ENCODE results near the gene HBA2.
"Not testable (repeated sequence)": the region's sequence is repeated elsewhere in the genome, so short reads cannot be mapped to it uniquely, and the experiment has no call there.

The HBA2 gene

DNA sequence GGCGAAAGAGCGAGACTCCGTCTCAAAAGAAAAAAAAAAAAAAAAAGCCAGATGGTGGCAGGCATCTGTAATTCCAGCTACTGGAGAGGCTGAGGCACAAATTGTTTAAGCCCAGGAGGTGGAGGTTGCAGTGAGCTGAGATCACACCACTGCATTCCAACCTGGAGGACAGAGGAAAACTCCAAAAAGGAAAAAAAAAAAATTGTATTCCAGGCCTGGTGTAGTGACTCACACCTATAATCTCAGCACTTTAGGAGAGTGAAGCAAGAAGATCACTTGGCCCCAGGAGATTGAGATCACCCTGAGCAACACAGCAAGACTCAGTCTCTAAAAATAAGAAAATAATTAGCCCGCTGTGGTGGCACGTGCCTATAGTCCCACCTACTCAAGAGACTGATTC lies 27.7 kb downstream of the HBA2 start:
- H3K9me3 Mint-ChIP-seq, result no peaks in the 10 kb centered on the region
- H3K4me1 Mint-ChIP-seq, result no peaks in the 10 kb centered on the region
- DNase-seq (ENCODE audit: low spot score in 2 of 2) (no peak), ATAC-seq (replicated peaks; ENCODE audit: extremely low read depth, poor library complexity, severe bottlenecking) (no peak)
- H3K27me3 Mint-ChIP-seq, result no peaks in the 10 kb centered on the region
- no peak overlapping the region for H3K27ac Mint-ChIP-seq (ENCODE audit: low read depth)
- H3K4me3 Mint-ChIP-seq, result no peak overlapping the region
- peaks cover 74% of the 10 kb centered on the region for H3K36me3 Mint-ChIP-seq (ENCODE audit: insufficient read depth)

DNA sequence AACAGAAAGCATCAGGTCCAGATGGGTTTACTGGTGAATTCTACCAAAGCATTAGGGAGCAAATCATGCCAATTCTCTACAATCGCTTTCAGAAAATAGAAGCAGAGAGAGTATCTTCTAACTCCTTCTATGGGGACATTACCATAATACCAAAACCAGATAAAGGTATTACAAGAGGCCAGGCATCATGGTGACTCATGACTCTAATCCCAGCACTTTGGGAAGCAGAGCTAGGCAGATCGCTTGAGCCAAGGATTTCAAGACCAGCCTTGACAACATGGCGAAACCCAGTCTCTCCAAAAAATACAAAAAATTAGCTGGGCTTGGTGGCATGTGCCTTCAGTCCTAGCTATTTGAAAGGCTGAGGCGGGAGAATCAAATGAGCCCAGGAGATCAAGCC lies 30.6 kb downstream of the HBA2 start:
- Mint-ChIP-seq H3K27me3 (no peaks in the 10 kb centered on the region), H3K36me3 (ENCODE audit: insufficient read depth) (peaks cover 79% of the 10 kb centered on the region), H3K9me3 (no peaks in the 10 kb centered on the region), H3K27ac (ENCODE audit: low read depth) (no peak overlapping the region), H3K4me3 (no peak overlapping the region), H3K4me1 (no peaks in the 10 kb centered on the region)
- no peak for DNase-seq (ENCODE audit: low spot score in 2 of 2)
- no peak for ATAC-seq (replicated peaks; ENCODE audit: extremely low read depth, poor library complexity, severe bottlenecking)

DNA sequence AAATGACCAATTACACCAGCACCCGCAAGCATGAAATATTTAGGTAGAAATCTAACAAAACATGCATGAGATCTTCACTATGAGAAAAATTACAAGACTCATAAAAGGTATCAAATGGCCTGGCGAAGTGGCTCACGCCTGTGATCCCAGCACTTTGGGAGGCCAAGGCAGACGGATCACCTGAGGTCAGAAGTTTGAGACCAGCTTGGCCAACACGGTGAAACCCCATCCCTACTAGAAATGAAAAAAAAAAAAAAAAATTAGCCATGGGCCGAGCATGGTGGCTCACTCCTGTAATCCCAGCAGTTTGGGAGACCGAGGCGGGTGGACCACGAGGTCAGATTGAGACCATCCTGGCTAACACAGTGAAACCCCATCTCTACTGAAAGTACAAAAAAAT lies 31.4 kb downstream of the HBA2 start:
- H3K4me3 Mint-ChIP-seq, result not testable (repeated sequence)

DNA sequence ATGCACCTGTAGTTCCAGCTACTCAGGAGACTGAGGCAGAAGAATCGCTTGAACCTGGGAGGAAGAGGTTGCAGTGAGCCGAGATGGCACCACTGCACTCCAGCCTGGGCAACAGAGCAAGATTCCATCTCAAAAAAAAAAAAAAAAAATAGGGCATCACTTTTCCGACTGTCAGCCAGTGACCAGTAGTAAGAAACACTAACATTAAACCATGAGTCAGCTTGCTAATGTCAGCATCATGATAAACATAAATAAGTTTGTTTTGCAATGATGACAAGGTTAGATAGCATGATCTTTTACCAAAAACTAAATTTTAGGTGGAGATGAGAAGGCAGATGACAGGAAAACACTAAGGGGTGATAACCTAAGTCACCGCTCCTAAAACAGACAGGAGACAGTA lies 36.7 kb downstream of the HBA2 start:
- not testable (repeated sequence) for H3K27me3 Mint-ChIP-seq; H3K9me3 Mint-ChIP-seq; DNase-seq (ENCODE audit: low spot score in 2 of 2); H3K4me3 Mint-ChIP-seq; H3K4me1 Mint-ChIP-seq; H3K27ac Mint-ChIP-seq (ENCODE audit: low read depth); ATAC-seq (replicated peaks; ENCODE audit: extremely low read depth, poor library complexity, severe bottlenecking)
- H3K36me3 Mint-ChIP-seq (ENCODE audit: insufficient read depth), result peaks cover 64% of the 10 kb centered on the region

More for the DNA sequence above, 31.4 kb downstream of the HBA2 start:
- not testable (repeated sequence) for H3K27me3 Mint-ChIP-seq; ATAC-seq (replicated peaks; ENCODE audit: extremely low read depth, poor library complexity, severe bottlenecking); H3K4me1 Mint-ChIP-seq; H3K9me3 Mint-ChIP-seq; DNase-seq (ENCODE audit: low spot score in 2 of 2); H3K27ac Mint-ChIP-seq (ENCODE audit: low read depth)
- peaks cover 79% of the 10 kb centered on the region for H3K36me3 Mint-ChIP-seq (ENCODE audit: insufficient read depth)

DNA sequence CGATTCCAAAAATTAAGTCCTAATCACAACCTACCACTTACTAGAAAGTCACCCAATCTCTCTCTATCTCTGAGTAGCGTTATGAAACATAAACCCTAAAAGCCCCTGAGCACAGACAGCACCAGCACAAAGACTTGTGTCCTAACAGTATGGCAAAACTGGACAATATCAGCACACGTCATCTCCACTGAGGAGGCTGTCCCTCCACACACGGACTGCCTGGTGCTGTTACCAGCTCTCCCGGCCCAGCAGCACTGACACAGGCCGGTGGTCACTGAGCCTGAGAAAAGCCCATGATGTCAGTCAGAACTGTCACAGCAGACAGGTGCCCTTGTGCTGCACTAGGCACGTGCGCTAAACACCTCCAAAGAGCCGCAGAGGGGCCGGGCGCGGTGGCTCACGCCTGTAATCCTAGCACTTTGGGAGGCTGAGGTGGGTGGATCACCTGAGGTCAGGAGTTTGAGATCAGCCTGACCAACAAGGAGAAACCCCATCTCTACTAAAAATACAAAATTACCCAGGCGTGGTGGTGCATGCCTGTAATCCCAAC lies 39.0 kb downstream of the HBA2 start:
- not testable (repeated sequence) for DNase-seq (ENCODE audit: low spot score in 2 of 2); H3K4me1 Mint-ChIP-seq; H3K27me3 Mint-ChIP-seq; ATAC-seq (replicated peaks; ENCODE audit: extremely low read depth, poor library complexity, severe bottlenecking); H3K4me3 Mint-ChIP-seq; H3K27ac Mint-ChIP-seq (ENCODE audit: low read depth); H3K9me3 Mint-ChIP-seq
- H3K36me3 Mint-ChIP-seq (ENCODE audit: insufficient read depth), result peaks cover 60% of the 10 kb centered on the region

DNA sequence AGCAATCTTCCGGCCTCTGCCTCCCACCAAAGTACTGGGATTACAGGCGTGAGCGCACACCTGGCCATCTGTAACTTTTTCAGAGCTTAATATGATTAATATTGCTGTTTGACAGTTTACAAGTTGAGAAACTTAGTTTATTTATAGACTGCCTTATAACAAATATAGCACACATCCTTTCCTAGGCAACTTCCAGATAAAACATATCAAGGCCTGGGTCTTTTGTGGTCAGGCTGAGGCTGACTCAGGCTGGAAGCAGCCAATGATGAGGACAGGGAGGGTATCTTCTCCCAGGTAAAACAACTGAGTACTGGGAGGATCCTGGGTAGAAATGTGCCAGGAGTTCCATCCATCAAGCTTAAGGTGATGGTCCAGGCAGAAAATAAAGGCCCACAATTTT lies 40.3 kb downstream of the HBA2 start:
- H3K27ac Mint-ChIP-seq (ENCODE audit: low read depth), result no peak overlapping the region
- no peaks in the 10 kb centered on the region for H3K9me3 Mint-ChIP-seq
- ATAC-seq (replicated peaks; ENCODE audit: extremely low read depth, poor library complexity, severe bottlenecking), result no peak
- H3K4me1 Mint-ChIP-seq, result no peaks in the 10 kb centered on the region
- DNase-seq (ENCODE audit: low spot score in 2 of 2), result no peak
- peaks cover 61% of the 10 kb centered on the region for H3K36me3 Mint-ChIP-seq (ENCODE audit: insufficient read depth)
- H3K4me3 Mint-ChIP-seq, result no peak overlapping the region
- H3K27me3 Mint-ChIP-seq, result no peaks in the 10 kb centered on the region

DNA sequence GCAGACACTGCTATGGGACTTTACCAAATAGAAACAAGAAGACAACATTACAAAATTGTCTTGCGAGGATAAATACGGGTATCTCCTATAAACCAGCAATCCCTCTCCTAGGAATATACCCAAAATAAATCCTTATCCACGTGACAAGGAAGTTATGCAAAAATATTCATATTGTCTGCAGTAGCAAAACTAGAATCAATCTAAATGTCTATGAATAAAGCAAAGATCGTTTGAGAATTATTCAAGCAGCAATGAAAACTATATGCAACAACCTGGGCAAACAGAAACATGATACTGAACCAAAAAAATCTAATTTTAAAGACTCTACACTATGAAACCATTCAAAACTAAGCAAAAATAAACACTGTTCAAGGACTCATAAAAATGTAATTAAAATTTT lies 47.3 kb downstream of the HBA2 start:
- H3K4me3 Mint-ChIP-seq, result no peak overlapping the region
- H3K4me1 Mint-ChIP-seq, result peaks cover 10% of the 10 kb centered on the region
- no peaks in the 10 kb centered on the region for H3K27me3 Mint-ChIP-seq
- DNase-seq (ENCODE audit: low spot score in 2 of 2) (no peak), ATAC-seq (replicated peaks; ENCODE audit: extremely low read depth, poor library complexity, severe bottlenecking) (no peak)
- no peaks in the 10 kb centered on the region for H3K9me3 Mint-ChIP-seq
- no peak overlapping the region for H3K27ac Mint-ChIP-seq (ENCODE audit: low read depth)
- peaks cover 82% of the 10 kb centered on the region for H3K36me3 Mint-ChIP-seq (ENCODE audit: insufficient read depth)
